ENCODE data around the gene VMO1. TPM values are rescaled to one million over a fixed set of nuclear protein-coding genes. Genes with fewer than 3 reads are reported as not detected.

VMO1 gene
- total RNA-seq, 1 experiment from 2014 or later = 1.2 TPM

- Mint-ChIP-seq H3K27me3 (ENCODE audit: low read depth) (peaks cover 7% of the 10 kb centered on the region), H3K36me3 (no peaks in the 10 kb centered on the region), H3K9me3 (no peaks in the 10 kb centered on the region), H3K4me1 (peaks cover 17% of the 10 kb centered on the region), H3K27ac (no peak overlapping the region), H3K4me3 (no peak overlapping the region)
- no peak for ATAC-seq
- DNase-seq (ENCODE audit: low spot score) = no peak
- CTCF ChIA-PET = no interaction called here
- TF ChIP-seq GABPB1 (CRISPR knock-in tag; IDR thresholded peaks at IDR 0.05) (no peak), ZNF121 (CRISPR knock-in tag; IDR thresholded peaks at IDR 0.05) (no peak)
- TF ChIP-seq, protein P1, sequence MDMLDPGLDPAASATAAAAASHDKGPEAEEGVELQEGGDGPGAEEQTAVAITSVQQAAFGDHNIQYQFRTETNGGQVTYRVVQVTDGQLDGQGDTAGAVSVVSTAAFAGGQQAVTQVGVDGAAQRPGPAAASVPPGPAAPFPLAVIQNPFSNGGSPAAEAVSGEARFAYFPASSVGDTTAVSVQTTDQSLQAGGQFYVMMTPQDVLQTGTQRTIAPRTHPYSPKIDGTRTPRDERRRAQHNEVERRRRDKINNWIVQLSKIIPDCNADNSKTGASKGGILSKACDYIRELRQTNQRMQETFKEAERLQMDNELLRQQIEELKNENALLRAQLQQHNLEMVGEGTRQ (CRISPR knock-in tag; IDR thresholded peaks at IDR 0.05) = no peak
- POLR2A ChIA-PET = no interaction called here
These were observed 35.6 kb downstream of the VMO1 start for GRCh38 chr17:4750606-4751005.

DNA sequence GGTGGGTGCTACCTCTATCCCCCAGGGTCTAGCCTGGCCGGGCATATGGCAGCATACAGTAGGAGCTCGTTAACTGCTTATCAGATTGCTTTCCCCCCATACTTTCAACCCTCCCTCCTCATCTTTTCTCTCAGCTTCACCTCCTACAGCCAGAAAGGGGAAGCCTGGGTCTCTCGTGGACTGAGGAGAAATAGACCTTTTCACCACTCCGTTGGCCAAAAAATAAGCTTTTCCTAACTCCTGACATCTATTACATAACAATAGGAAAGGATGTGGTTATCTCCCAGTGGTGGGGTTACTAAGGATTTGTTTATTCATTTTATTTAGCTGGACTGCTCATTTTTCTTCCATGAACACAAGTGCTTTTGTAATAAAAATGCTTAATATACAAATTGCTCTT is 37.5 kb downstream of the VMO1 start:
- Mint-ChIP-seq H3K36me3 (no peaks in the 10 kb centered on the region), H3K9me3 (no peaks in the 10 kb centered on the region), H3K4me1 (peaks cover 24% of the 10 kb centered on the region), H3K4me3 (no peak overlapping the region), H3K27me3 (ENCODE audit: low read depth) (peaks cover 9% of the 10 kb centered on the region), H3K27ac (no peak overlapping the region)
- ChIA-PET CTCF (interaction anchor here (1.0 to 1.3 kb wide), 2 partner anchors 41 to 151 kb away, joined by 3 to 4 read pairs; no protein-coding TSS in a partner anchor), POLR2A (no interaction called here)
- ATAC-seq (no peak), DNase-seq (ENCODE audit: low spot score) (no peak)
- TF ChIP-seq ZNF121 (CRISPR knock-in tag; IDR thresholded peaks at IDR 0.05) (no peak), STAT6 (CRISPR knock-in tag; conservative IDR thresholded peaks at IDR 0.05; ENCODE audit: low read depth) (no peak), IRF2 (CRISPR knock-in tag; IDR thresholded peaks at IDR 0.05; ENCODE audit: borderline replicate concordance, low read depth) (no peak)

DNA sequence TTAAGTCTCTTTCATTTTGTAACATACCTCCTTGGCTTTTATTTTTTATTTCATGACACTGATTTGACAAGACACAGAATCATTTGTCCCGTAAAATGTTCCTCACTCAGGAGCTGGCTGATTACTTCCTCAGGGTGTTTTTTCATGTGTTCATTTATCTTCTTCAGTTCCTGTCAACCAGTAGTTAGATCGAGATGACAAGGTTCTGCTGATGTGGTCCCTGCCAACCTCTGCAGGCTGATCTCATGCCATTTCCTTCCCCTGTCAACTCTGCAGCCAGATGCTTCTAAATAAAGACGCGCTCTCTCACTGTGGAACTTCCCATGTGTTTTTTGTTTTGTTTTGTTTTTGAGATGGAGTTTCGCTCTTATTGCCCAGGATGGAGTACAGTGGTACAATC is 38.3 kb downstream of the VMO1 start:
- Mint-ChIP-seq H3K27me3 (ENCODE audit: low read depth) (peaks cover 16% of the 10 kb centered on the region), H3K36me3 (no peaks in the 10 kb centered on the region), H3K4me1 (peaks cover 24% of the 10 kb centered on the region), H3K27ac (no peak overlapping the region; the same call in 1 of the 2 replicates), H3K4me3 (no peak overlapping the region), H3K9me3 (no peaks in the 10 kb centered on the region)
- no peak for DNase-seq (ENCODE audit: low spot score)
- ChIA-PET POLR2A (no interaction called here), CTCF (no interaction called here)
- ATAC-seq = no peak
- no peak for TF ChIP-seq PREB (CRISPR knock-in tag; IDR thresholded peaks at IDR 0.05; ENCODE audit: borderline replicate concordance)
- no peak for TF ChIP-seq TEAD1 (CRISPR knock-in tag; IDR thresholded peaks at IDR 0.05)
- TF ChIP-seq TP53 (CRISPR knock-in tag; IDR thresholded peaks at IDR 0.05) = no peak
- TF ChIP-seq SOX15 (CRISPR knock-in tag; IDR thresholded peaks at IDR 0.05) = no peak
- TF ChIP-seq, protein P2, sequence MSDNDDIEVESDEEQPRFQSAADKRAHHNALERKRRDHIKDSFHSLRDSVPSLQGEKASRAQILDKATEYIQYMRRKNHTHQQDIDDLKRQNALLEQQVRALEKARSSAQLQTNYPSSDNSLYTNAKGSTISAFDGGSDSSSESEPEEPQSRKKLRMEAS (CRISPR knock-in tag; IDR thresholded peaks at IDR 0.05) = no peak
- TF ChIP-seq, protein P3, sequence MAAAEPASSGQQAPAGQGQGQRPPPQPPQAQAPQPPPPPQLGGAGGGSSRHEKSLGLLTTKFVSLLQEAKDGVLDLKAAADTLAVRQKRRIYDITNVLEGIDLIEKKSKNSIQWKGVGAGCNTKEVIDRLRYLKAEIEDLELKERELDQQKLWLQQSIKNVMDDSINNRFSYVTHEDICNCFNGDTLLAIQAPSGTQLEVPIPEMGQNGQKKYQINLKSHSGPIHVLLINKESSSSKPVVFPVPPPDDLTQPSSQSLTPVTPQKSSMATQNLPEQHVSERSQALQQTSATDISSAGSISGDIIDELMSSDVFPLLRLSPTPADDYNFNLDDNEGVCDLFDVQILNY (CRISPR knock-in tag; IDR thresholded peaks at IDR 0.05) = no peak
- TF ChIP-seq JAZF1 (CRISPR knock-in tag; IDR thresholded peaks at IDR 0.05) = no peak
- TF ChIP-seq, protein P4, sequence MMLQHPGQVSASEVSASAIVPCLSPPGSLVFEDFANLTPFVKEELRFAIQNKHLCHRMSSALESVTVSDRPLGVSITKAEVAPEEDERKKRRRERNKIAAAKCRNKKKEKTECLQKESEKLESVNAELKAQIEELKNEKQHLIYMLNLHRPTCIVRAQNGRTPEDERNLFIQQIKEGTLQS (CRISPR knock-in tag; conservative IDR thresholded peaks at IDR 0.05) = no peak
